ENCODE data around the gene JAKMIP1.

DNA sequence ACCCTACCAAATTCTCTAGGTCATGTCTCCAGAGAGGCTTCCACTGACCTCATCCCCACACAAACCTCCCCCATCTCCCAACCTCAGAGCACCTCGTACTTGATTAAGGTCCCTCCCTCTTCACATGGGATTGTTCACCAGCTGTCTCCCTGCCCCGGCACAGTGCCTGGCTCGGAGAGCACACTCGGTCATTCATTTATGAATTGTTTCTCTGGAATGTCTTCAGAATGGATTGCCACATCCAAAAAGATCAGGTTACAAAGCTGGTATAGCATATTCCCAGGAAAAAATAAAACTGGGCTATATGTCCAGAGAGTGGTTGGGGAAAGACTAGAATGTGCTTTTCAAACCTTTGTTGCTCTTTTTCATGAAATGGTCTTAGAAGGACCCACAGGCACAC lies 21.6 kb downstream of the JAKMIP1 start:
- TF ChIP-seq, protein P1, sequence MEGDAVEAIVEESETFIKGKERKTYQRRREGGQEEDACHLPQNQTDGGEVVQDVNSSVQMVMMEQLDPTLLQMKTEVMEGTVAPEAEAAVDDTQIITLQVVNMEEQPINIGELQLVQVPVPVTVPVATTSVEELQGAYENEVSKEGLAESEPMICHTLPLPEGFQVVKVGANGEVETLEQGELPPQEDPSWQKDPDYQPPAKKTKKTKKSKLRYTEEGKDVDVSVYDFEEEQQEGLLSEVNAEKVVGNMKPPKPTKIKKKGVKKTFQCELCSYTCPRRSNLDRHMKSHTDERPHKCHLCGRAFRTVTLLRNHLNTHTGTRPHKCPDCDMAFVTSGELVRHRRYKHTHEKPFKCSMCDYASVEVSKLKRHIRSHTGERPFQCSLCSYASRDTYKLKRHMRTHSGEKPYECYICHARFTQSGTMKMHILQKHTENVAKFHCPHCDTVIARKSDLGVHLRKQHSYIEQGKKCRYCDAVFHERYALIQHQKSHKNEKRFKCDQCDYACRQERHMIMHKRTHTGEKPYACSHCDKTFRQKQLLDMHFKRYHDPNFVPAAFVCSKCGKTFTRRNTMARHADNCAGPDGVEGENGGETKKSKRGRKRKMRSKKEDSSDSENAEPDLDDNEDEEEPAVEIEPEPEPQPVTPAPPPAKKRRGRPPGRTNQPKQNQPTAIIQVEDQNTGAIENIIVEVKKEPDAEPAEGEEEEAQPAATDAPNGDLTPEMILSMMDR (IDR thresholded peaks at IDR 0.05), result no peak
- no peak for TF ChIP-seq POLR2A (IDR thresholded peaks at IDR 0.05)
